K562 (cell line): ENCODE results near the gene LARP6. TPM values are rescaled to one million over a fixed set of nuclear protein-coding genes. Genes with fewer than 3 reads are reported as not detected.

Source experiments
- ATAC-seq: fragments of 200-7000 bp; cut with Tn5 transposase; 3 replicates; pipeline ENCODE4 v1.9.1; 2020; ENCODE audit warnings: moderate library complexity
- BruUV-seq: library from RNA; stranded (reverse); fragments of 400-500 nt; replicated peaks from 2 replicates; lab custom pipeline; 2021; lab: Mats Ljungman, UMichigan
- CTCF ChIA-PET: fragments of 300-600 bp; formaldehyde crosslinking; extraction: SDS; loops from one replicate; lab custom pipeline; 2021; ENCODE audit warnings: low intra/inter-chr PET ratio; lab: Yijun Ruan, JAX
- POLR2A ChIA-PET: fragments of 300-600, 350-650 bp; sonication (Branson Sonifier 250); formaldehyde crosslinking; extraction: SDS; loops from one replicate; lab custom pipeline; 2021; ENCODE audit warnings: antibody characterized with exemption, inconsistent platforms; lab: Yijun Ruan, JAX
- DNase-seq, 4 experiments: peaks; one replicate each; pipeline versions ENCODE4 v3.0.0 to v3.0.0-alpha.2; 2011 to 2018; ENCODE audit warnings: low spot score in 3 of 4, mixed read lengths in 3 of 4; ENCODE audit errors: extremely low read depth in 1 of 4
- FAIRE-seq: peaks from 2 replicates; lab custom pipeline; 2011; peaks lifted over from hg19 to GRCh38; lab: Jason Lieb, UNC
- H2AFZ ChIP-seq: 2 replicates; pipeline ENCODE4 v1.6.0; 2011; ENCODE audit warnings: low read depth, low read length, control low read depth, inconsistent platforms
- H3K27ac ChIP-seq: fragments of 200-600 bp; 3 replicates; pipeline ENCODE4 v1.8.0; 2011; ENCODE audit warnings: low read depth, mild to moderate bottlenecking, control low read depth, inconsistent platforms, low read length, moderate library complexity, mixed read lengths; ENCODE audit errors: extremely low read depth
- H3K27me3 ChIP-seq, 2 experiments: fragments of 300-600 bp in 1 of 2; 2 replicates in 1 of 2; 3 replicates in 1 of 2; pipeline versions ENCODE4 v1.6.0 to v1.8.0; 2011; ENCODE audit warnings: inconsistent platforms in 2 of 2, low read length in 2 of 2, mild to moderate bottlenecking in 1 of 2, mixed read lengths in 1 of 2, moderate library complexity in 1 of 2; ENCODE audit not compliant: control insufficient read depth in 2 of 2, insufficient read depth in 2 of 2
- H3K36me3 ChIP-seq: fragments of 300-600 bp; 3 replicates; pipeline ENCODE4 v1.8.0; 2011; ENCODE audit warnings: mild to moderate bottlenecking, low read length, inconsistent platforms; ENCODE audit not compliant: control insufficient read depth, insufficient read depth
- H3K4me1 ChIP-seq, 2 experiments: fragments of 200-600 bp in 1 of 2; replicated peaks in 1 of 2; 2 replicates in 1 of 2; 3 replicates in 1 of 2; pipeline versions ENCODE4 v1.5.1 to v1.8.0; 2011; ENCODE audit warnings: inconsistent platforms in 2 of 2, low read length in 2 of 2, mild to moderate bottlenecking in 1 of 2, mixed read lengths in 1 of 2, moderate library complexity in 1 of 2; ENCODE audit not compliant: control insufficient read depth in 2 of 2, insufficient read depth in 2 of 2
- H3K4me2 ChIP-seq: 2 replicates; pipeline ENCODE4 v1.6.1; 2011; ENCODE audit warnings: low read length, control low read depth, inconsistent platforms, mixed read lengths; ENCODE audit not compliant: insufficient read depth
- H3K4me3 ChIP-seq: fragments of 200-600 bp; sonication (generic), shearing (Covaris generic); 2 replicates; pipeline ENCODE4 v1.5.1; 2016; ENCODE audit warnings: control low read depth, inconsistent platforms
- H3K79me2 ChIP-seq: fragments of 200-600 bp; 3 replicates; pipeline ENCODE4 v1.8.0; 2011; ENCODE audit warnings: low read length, inconsistent platforms; ENCODE audit not compliant: control insufficient read depth, insufficient read depth
- H3K9ac ChIP-seq, 2 experiments: 2 replicates each; pipeline versions ENCODE4 v1.6.0 to v1.6.1; 2011; ENCODE audit warnings: low read depth in 2 of 2, low read length in 2 of 2, control low read depth in 1 of 2, inconsistent platforms in 1 of 2, mild to moderate bottlenecking in 1 of 2, mixed read lengths in 1 of 2; ENCODE audit not compliant: insufficient read depth in 1 of 2
- H3K9me1 ChIP-seq: one replicate; pipeline ENCODE4 v1.6.0; 2011; ENCODE audit warnings: inconsistent platforms, mild to moderate bottlenecking, low read length, moderate library complexity; ENCODE audit not compliant: control insufficient read depth, insufficient read depth
- H3K9me3 ChIP-seq: replicated peaks from 2 replicates; pipeline ENCODE4 v1.5.1; 2011; ENCODE audit warnings: low read depth, low read length, inconsistent platforms; ENCODE audit not compliant: control insufficient read depth, insufficient read depth
- H4K20me1 ChIP-seq: replicated peaks from 2 replicates; pipeline ENCODE4 v1.6.1; 2011; ENCODE audit warnings: low read length, inconsistent platforms, mixed read lengths; ENCODE audit not compliant: control insufficient read depth, insufficient read depth
- CEBPG ChIP-seq, 3 experiments: fragments of 200-800 bp in 1 of 3; sonication (Bioruptor generic) in 1 of 3; sonication (generic) in 1 of 3; formaldehyde crosslinking in 1 of 3; IDR thresholded peaks in 2 of 3; conservative IDR thresholded peaks in 1 of 3; 2 replicates each; pipeline versions ENCODE4 v1.6.1 to v1.8.0; 2016 to 2022; ENCODE audit warnings: missing compliant biosample characterization in 2 of 3, missing genetic modification characterization in 2 of 3, mild to moderate bottlenecking in 1 of 3, missing genetic modification reagents in 1 of 3
- GTF2E2 ChIP-seq: fragments of 200-800 bp; sonication (Bioruptor generic); IDR thresholded peaks from 2 replicates; pipeline ENCODE4 v1.6.1; 2016; ENCODE audit warnings: missing genetic modification characterization, missing compliant biosample characterization
- IFI16 ChIP-seq: fragments of 250-450 bp; sonication (Bioruptor Pico); IDR thresholded peaks from 2 replicates; pipeline ENCODE4 v2.1.2; 2022; ENCODE audit warnings: mild to moderate bottlenecking, inconsistent platforms
- ILK ChIP-seq: fragments of 450-650 bp; IDR thresholded peaks from 2 replicates; pipeline ENCODE4 v1.6.1; 2016; ENCODE audit warnings: missing genetic modification characterization, low read depth, mild to moderate bottlenecking, missing compliant biosample characterization, moderate library complexity, borderline replicate concordance
- MXI1 ChIP-seq: IDR thresholded peaks from 2 replicates; pipeline ENCODE4 v1.6.1; 2011; ENCODE audit warnings: low read depth, mild to moderate bottlenecking, improper control_type of control experiment, low read length
- WGBS: fragments of 100-300 bp; shearing (Covaris generic); methylation state at CpG from one replicate; pipeline ENCODE4 v1.1.6; 2016; ENCODE audit warnings: low coverage, mixed read lengths; ENCODE audit not compliant: insufficient coverage; ENCODE audit errors: missing lambda C conversion rate; 5-methylcytosine and 5-hydroxymethylcytosine counted together
- in situ Hi-C: fragments of 300-500 bp; cut with MboI; formaldehyde crosslinking; loops from 4 replicates; pipeline ENCODE4 v1.15.0; 2018; ENCODE audit warnings: inconsistent platforms, mixed read lengths
- intact Hi-C: fragments of 100-400 bp; cut with micrococcal nuclease; formaldehyde crosslinking; loops from 2 replicates; pipeline ENCODE4 v1.14.2; 2022
- polyA plus RNA-seq, 8 experiments: library from polyadenylated mRNA; depleted of rRNA in 4 of 8; stranded (reverse) in 5 of 8; unstranded in 3 of 8; fragments of >200 nt; fragmentation: Nextera tagmentation in 2 of 8; fragmentation: Illumina TruSeq in 1 of 8; extraction: Ambion mirVana in 2 of 8; extraction: Trizol in 1 of 8; gene quantifications; 2 replicates each; pipeline versions ENCODE4 v1.2.1 to v1.2.3, GENCODE V29; 2011 to 2014; ENCODE audit warnings: inconsistent platforms in 1 of 8, missing spikeins in 1 of 8
- total RNA-seq, 7 experiments: library from RNA; depleted of rRNA in 6 of 7; stranded (reverse); fragments of >200 nt in 6 of 7; fragmentation: Illumina TruSeq in 2 of 7; extraction: Trizol in 2 of 7; gene quantifications; 2 replicates each; pipeline versions ENCODE4 v1.2.1 to v1.2.3, GENCODE V29; 2011 to 2021; ENCODE audit warnings: low replicate concordance in 1 of 7
- TF ChIP-seq, protein P1 (sequence below), 2 experiments: IDR thresholded peaks; 2 replicates each; pipeline ENCODE4 v1.6.1; 2011; ENCODE audit warnings: borderline replicate concordance in 1 of 2, control low read depth in 1 of 2, low read depth in 1 of 2, low read length in 1 of 2, mild to moderate bottlenecking in 1 of 2, mixed read lengths in 1 of 2, moderate library complexity in 1 of 2; ENCODE audit not compliant: insufficient read depth in 1 of 2, insufficient read length in 1 of 2, poor library complexity in 1 of 2, severe bottlenecking in 1 of 2; ENCODE audit errors: extremely low read depth in 1 of 2
- TF ChIP-seq, protein P2 (sequence below): fragments of 450-650 bp; IDR thresholded peaks from 2 replicates; pipeline ENCODE4 v1.6.1; 2016; ENCODE audit warnings: borderline replicate concordance
- TF ChIP-seq, protein P3 (sequence below): sonication (generic); formaldehyde crosslinking; IDR thresholded peaks from 2 replicates; pipeline ENCODE4 v1.8.1; 2023; ENCODE audit warnings: mild to moderate bottlenecking, missing genetic modification reagents, moderate library complexity

The LARP6 gene
- total and polyA plus RNA-seq, 9 of the 15 experiments (the other 6 are each of a cell fraction or from before 2014, with no cell fraction given): not detected

DNA sequence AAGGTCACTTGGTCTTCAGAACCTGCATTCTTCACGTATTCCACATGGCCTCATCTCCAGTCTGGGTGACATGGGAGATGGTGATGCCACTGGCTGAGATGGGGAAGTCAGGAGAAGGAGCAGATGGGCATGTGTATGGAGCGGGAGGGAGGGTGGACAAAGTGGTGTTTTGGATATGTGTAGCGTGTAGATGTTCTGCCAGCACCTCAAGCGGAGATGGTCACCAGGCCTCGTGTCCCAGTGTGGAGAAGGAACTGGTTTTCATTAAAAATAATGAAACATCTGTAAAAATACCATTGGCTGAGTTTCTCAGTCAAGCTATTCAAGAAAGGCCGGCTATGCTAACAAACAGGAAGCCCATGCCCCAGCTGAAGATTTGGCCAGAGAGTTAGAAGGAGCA is 26.2 kb downstream of the LARP6 start (continued):
- TF ChIP-seq, protein P1, sequence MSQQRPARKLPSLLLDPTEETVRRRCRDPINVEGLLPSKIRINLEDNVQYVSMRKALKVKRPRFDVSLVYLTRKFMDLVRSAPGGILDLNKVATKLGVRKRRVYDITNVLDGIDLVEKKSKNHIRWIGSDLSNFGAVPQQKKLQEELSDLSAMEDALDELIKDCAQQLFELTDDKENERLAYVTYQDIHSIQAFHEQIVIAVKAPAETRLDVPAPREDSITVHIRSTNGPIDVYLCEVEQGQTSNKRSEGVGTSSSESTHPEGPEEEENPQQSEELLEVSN (IDR thresholded peaks at IDR 0.05; ENCODE audit: borderline replicate concordance in 1 of 2, extremely low read depth in 1 of 2, insufficient read depth in 1 of 2, insufficient read length in 1 of 2, low read depth in 1 of 2, low read length in 1 of 2, poor library complexity in 1 of 2, severe bottlenecking in 1 of 2): no peak

DNA sequence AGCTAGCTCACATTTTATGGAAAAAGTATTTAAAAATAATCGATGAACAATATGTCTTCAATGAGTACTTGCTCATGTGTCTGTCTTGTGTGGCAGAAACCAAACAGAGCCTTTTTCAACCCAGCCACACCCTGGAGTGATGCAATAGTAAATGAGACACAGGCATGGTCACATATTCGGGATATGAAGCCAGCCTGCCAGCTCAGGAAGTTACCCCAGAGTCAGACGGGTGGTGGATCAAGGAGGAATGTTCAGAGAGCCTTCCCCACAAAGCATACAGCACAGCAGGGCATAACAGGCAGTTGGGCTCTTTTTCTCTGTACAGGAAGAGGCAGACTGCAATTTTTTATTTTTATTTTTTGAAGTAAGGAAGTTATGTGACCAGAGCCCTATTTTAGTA is 27.3 kb downstream of the LARP6 start:
- intact Hi-C loops: loop anchor here (2.0 kb wide), 1 partner anchor 614 kb away; no protein-coding TSS in a partner anchor
- no peak for ATAC-seq
- no peak for FAIRE-seq
- ChIA-PET POLR2A (no interaction called here), CTCF (no interaction called here)
- no peaks in the 10 kb centered on the region for H3K4me1 ChIP-seq
- no peak overlapping the region for H3K4me2 ChIP-seq
- no peaks in the 10 kb centered on the region for H3K27me3 ChIP-seq
- no TSS peak for BruUV-seq
- H2AFZ ChIP-seq: no peak overlapping the region
- in situ Hi-C loops: no loop called here
- H3K9me1 ChIP-seq: no peaks in the 10 kb centered on the region
- no peaks in the 10 kb centered on the region for H3K79me2 ChIP-seq
- no peak for DNase-seq
- no peak overlapping the region for H3K4me3 ChIP-seq
- no peak overlapping the region for H3K27ac ChIP-seq
- 0% methylated on average over 3 of the region's 3 CpGs for WGBS
- no peaks in the 10 kb centered on the region for H3K9me3 ChIP-seq
- no peaks in the 10 kb centered on the region for H4K20me1 ChIP-seq
- H3K36me3 ChIP-seq: no peaks in the 10 kb centered on the region
- no peak overlapping the region for H3K9ac ChIP-seq
- TF ChIP-seq, protein P2, sequence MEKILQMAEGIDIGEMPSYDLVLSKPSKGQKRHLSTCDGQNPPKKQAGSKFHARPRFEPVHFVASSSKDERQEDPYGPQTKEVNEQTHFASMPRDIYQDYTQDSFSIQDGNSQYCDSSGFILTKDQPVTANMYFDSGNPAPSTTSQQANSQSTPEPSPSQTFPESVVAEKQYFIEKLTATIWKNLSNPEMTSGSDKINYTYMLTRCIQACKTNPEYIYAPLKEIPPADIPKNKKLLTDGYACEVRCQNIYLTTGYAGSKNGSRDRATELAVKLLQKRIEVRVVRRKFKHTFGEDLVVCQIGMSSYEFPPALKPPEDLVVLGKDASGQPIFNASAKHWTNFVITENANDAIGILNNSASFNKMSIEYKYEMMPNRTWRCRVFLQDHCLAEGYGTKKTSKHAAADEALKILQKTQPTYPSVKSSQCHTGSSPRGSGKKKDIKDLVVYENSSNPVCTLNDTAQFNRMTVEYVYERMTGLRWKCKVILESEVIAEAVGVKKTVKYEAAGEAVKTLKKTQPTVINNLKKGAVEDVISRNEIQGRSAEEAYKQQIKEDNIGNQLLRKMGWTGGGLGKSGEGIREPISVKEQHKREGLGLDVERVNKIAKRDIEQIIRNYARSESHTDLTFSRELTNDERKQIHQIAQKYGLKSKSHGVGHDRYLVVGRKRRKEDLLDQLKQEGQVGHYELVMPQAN: no peak
- TF ChIP-seq MXI1: no peak
- no peak for TF ChIP-seq IFI16 (CRISPR knock-in tag)
- no peak for TF ChIP-seq GTF2E2 (tag)
- TF ChIP-seq CEBPG (CRISPR knock-in tag; IDR thresholded peaks at IDR 0.05): no peak
- peak; percentile 73 to 86 for TF ChIP-seq CEBPG (tag; conservative IDR thresholded peaks at IDR 0.05 in 1 of 2, IDR thresholded peaks at IDR 0.05 in 1 of 2)
- TF ChIP-seq, protein P3, sequence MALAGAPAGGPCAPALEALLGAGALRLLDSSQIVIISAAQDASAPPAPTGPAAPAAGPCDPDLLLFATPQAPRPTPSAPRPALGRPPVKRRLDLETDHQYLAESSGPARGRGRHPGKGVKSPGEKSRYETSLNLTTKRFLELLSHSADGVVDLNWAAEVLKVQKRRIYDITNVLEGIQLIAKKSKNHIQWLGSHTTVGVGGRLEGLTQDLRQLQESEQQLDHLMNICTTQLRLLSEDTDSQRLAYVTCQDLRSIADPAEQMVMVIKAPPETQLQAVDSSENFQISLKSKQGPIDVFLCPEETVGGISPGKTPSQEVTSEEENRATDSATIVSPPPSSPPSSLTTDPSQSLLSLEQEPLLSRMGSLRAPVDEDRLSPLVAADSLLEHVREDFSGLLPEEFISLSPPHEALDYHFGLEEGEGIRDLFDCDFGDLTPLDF (CRISPR knock-in tag): no peak
- TF ChIP-seq ILK: no peak
